NOMO-1 treated with dmso at 0.1 percent for 144 hours (cell line): ENCODE results near the gene SIDT2.
"Not testable (repeated sequence)": the region's sequence is repeated elsewhere in the genome, so short reads cannot be mapped to it uniquely, and the experiment has no call there.

Source experiments
- DNase-seq: peaks from one replicate; lab custom pipeline; 2025; ENCODE audit not compliant: unreplicated experiment; lab: John Stamatoyannopoulos, UW

The SIDT2 gene

GRCh38 chr11:117202386-117203068 lies 24.0 kb downstream of the SIDT2 start:
- DNase-seq: no peak

GRCh38 chr11:117203069-117203407 lies 24.5 kb downstream of the SIDT2 start:
- DNase-seq: no peak

- no peak for DNase-seq
Observed at GRCh38 chr11:117204283-117205080, 25.9 kb downstream of the SIDT2 start.

GRCh38 chr11:117205211-117205818 lies 26.8 kb downstream of the SIDT2 start:
- no peak for DNase-seq

GRCh38 chr11:117206111-117206510 lies 27.6 kb downstream of the SIDT2 start:
- DNase-seq: not testable (repeated sequence)

GRCh38 chr11:117206859-117207258 lies 28.3 kb downstream of the SIDT2 start:
- not testable (repeated sequence) for DNase-seq

GRCh38 chr11:117207481-117207880 lies 28.9 kb downstream of the SIDT2 start:
- not testable (repeated sequence) for DNase-seq

GRCh38 chr11:117208710-117209109 lies 30.2 kb downstream of the SIDT2 start:
- DNase-seq: not testable (repeated sequence)

- DNase-seq: not testable (repeated sequence)
Observed at GRCh38 chr11:117209351-117210125, 31.0 kb downstream of the SIDT2 start.

- no peak for DNase-seq
Observed at GRCh38 chr11:117210620-117211019, 32.1 kb downstream of the SIDT2 start.

GRCh38 chr11:117212697-117213355 lies 34.3 kb downstream of the SIDT2 start:
- no peak for DNase-seq

- no peak for DNase-seq
Observed at GRCh38 chr11:117214404-117215110, 36.0 kb downstream of the SIDT2 start.

- no peak for DNase-seq
Observed at GRCh38 chr11:117217141-117218084, 38.9 kb downstream of the SIDT2 start.

- DNase-seq: no peak
Observed at GRCh38 chr11:117218133-117218915, 39.8 kb downstream of the SIDT2 start.

GRCh38 chr11:117219001-117219400 lies 40.5 kb downstream of the SIDT2 start:
- no peak for DNase-seq

GRCh38 chr11:117219455-117219854 lies 40.9 kb downstream of the SIDT2 start:
- no peak for DNase-seq

- DNase-seq: no peak
Observed at GRCh38 chr11:117219995-117220394, 41.5 kb downstream of the SIDT2 start.

- no peak for DNase-seq
Observed at GRCh38 chr11:117220568-117220967, 42.0 kb downstream of the SIDT2 start.
